Esophagus muscularis mucosa (tissue), 4 donors: ENCODE results near the gene PTPN12. TPM values are rescaled to one million over a fixed set of nuclear protein-coding genes. Genes with fewer than 3 reads are reported as not detected.

Experiments used
- DNase-seq: peaks from one replicate; pipeline ENCODE4 v3.0.0-alpha.2; 2017; ENCODE audit errors: extremely low spot score
- H3K27ac ChIP-seq, 4 donors: fragments of 200-600 bp; sonication (generic); replicated peaks in 1 of 4; 1 replicate in 3 of 4; 2 replicates in 1 of 4; pipeline ENCODE4 v1.5.1; 2016 to 2019; ENCODE audit warnings: mild to moderate bottlenecking in 1 of 4
- H3K27me3 ChIP-seq, 4 donors: fragments of 200-600 bp; sonication (generic); one replicate each; pipeline versions ENCODE4 v1.5.1 to v1.6.0; 2016 to 2019
- H3K36me3 ChIP-seq, 4 donors: fragments of 200-600 bp; sonication (generic); one replicate each; pipeline ENCODE4 v1.5.1; 2016 to 2019
- H3K4me1 ChIP-seq, 4 donors: fragments of 200-600 bp; sonication (generic); one replicate each; pipeline ENCODE4 v1.5.1; 2016 to 2019
- H3K4me3 ChIP-seq, 4 donors: fragments of 200-600 bp; sonication (generic); 1 replicate in 2 of 4; 2 replicates in 2 of 4; pipeline ENCODE4 v1.5.1; 2016 to 2019; ENCODE audit warnings: mild to moderate bottlenecking in 4 of 4, moderate library complexity in 1 of 4
- H3K9me3 ChIP-seq, 4 donors: fragments of 200-600 bp; sonication (generic); 1 replicate in 3 of 4; 2 replicates in 1 of 4; pipeline ENCODE4 v1.5.1; 2016 to 2019
- EP300 ChIP-seq: sonication (generic); formaldehyde crosslinking; IDR thresholded peaks from one replicate; pipeline ENCODE4 v1.6.1; 2017; ENCODE audit warnings: antibody characterized with exemption
- POLR2A ChIP-seq: fragments of 450-650 bp; IDR thresholded peaks from one replicate; pipeline ENCODE4 v1.6.1; 2017; ENCODE audit warnings: antibody characterized with exemption, moderate library complexity, mild to moderate bottlenecking, low read depth
- POLR2AphosphoS5 ChIP-seq, 2 donors: sonication (generic); formaldehyde crosslinking; IDR thresholded peaks; one replicate each; pipeline ENCODE4 v1.6.1; 2017; ENCODE audit warnings: antibody characterized with exemption in 2 of 2
- WGBS: methylation state at CpG from one replicate; pipeline ENCODE4 v1.1.5; 2018; 5-methylcytosine and 5-hydroxymethylcytosine counted together
- intact Hi-C: fragments of 100-400 bp; cut with DNase I; formaldehyde crosslinking; loops from one replicate; pipeline ENCODE4 v1.15.1; 2023
- total RNA-seq, 4 donors: library from RNA; depleted of rRNA; stranded (reverse); fragments of >200 nt; gene quantifications; one replicate each; pipeline versions ENCODE4 v1.1.0 to v1.2.1, GENCODE V29; 2016
- TF ChIP-seq, protein P1 (sequence below), 3 experiments: fragments of 200-600 bp in 2 of 3; fragments of 450-650 bp in 1 of 3; sonication (generic) in 2 of 3; IDR thresholded peaks; one replicate each; pipeline ENCODE4 v1.5.1; 2017 to 2019; ENCODE audit warnings: antibody characterized with exemption in 3 of 3, mild to moderate bottlenecking in 2 of 3, moderate library complexity in 1 of 3

The PTPN12 gene
- total RNA-seq, 4 donors from 2014 or later, result 89.1 to 126 (median 98.4) TPM

DNA sequence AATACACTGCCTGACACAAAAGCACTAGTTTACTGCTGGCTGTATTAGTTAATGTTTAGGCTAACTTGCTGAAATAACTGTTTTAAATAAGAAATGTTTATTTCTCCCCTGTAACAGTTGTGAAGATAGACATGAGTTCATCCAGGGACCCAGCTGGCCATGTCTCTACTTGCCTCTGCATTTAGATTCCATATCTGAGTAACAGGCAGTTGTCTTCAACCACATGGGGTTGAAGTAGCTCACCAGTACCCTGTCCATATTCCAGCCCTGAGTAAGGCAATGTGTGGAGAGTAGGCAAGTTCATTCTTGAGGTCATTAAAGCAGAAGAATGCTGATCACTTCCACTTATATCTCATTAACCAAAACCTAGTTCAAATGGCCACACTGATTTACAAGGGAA lies 128.1 kb downstream of the PTPN12 start:
- DNase-seq, result no peak
- Histone ChIP-seq H3K9me3 (no peaks in the 10 kb centered on the region), H3K27me3 (no peaks in the 10 kb centered on the region), H3K36me3 (peaks cover 0 to 18% (median 12%) of the 10 kb centered on the region in 4 donors), H3K4me1 (no peaks in the 10 kb centered on the region), H3K4me3 (no peak overlapping the region), H3K27ac (no peak overlapping the region)
- TF ChIP-seq, protein P1, sequence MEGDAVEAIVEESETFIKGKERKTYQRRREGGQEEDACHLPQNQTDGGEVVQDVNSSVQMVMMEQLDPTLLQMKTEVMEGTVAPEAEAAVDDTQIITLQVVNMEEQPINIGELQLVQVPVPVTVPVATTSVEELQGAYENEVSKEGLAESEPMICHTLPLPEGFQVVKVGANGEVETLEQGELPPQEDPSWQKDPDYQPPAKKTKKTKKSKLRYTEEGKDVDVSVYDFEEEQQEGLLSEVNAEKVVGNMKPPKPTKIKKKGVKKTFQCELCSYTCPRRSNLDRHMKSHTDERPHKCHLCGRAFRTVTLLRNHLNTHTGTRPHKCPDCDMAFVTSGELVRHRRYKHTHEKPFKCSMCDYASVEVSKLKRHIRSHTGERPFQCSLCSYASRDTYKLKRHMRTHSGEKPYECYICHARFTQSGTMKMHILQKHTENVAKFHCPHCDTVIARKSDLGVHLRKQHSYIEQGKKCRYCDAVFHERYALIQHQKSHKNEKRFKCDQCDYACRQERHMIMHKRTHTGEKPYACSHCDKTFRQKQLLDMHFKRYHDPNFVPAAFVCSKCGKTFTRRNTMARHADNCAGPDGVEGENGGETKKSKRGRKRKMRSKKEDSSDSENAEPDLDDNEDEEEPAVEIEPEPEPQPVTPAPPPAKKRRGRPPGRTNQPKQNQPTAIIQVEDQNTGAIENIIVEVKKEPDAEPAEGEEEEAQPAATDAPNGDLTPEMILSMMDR (IDR thresholded peaks at IDR 0.05), result no peak
- no peak for TF ChIP-seq EP300
- TF ChIP-seq POLR2A, result no peak
- intact Hi-C loops, result no loop called here

GRCh38 chr7:77667459-77668086 lies 130.5 kb downstream of the PTPN12 start:
- H3K4me3 ChIP-seq, result no peak overlapping the region
- TF ChIP-seq POLR2AphosphoS5 (IDR thresholded peaks at IDR 0.05) (no peak), EP300 (no peak)
- WGBS, result 97% methylated on average over 6 of the region's 6 CpGs
- no peak for DNase-seq
- intact Hi-C loops, result no loop called here
- no peaks in the 10 kb centered on the region for H3K9me3 ChIP-seq
- no peaks in the 10 kb centered on the region for H3K27me3 ChIP-seq
- peaks cover 0 to 15% (median 2%) of the 10 kb centered on the region in 4 donors for H3K36me3 ChIP-seq
- no peaks in the 10 kb centered on the region for H3K4me1 ChIP-seq
- H3K27ac ChIP-seq, result no peak overlapping the region

GRCh38 chr7:77674878-77675277 lies 137.8 kb downstream of the PTPN12 start:
- no peaks in the 10 kb centered on the region for H3K9me3 ChIP-seq
- intact Hi-C loops, result no loop called here
- WGBS, result 72% methylated on average over 5 of the region's 5 CpGs
- no peak for DNase-seq
- H3K27me3 ChIP-seq, result no peaks in the 10 kb centered on the region
- H3K27ac ChIP-seq, result no peak overlapping the region
- H3K4me1 ChIP-seq, result no peaks in the 10 kb centered on the region
- H3K4me3 ChIP-seq, result no peak overlapping the region
- TF ChIP-seq POLR2AphosphoS5 (IDR thresholded peaks at IDR 0.05) (no peak), EP300 (no peak), POLR2A (no peak)
- TF ChIP-seq, protein P1 (IDR thresholded peaks at IDR 0.05), result no peak
- H3K36me3 ChIP-seq, result no peaks in the 10 kb centered on the region

DNA sequence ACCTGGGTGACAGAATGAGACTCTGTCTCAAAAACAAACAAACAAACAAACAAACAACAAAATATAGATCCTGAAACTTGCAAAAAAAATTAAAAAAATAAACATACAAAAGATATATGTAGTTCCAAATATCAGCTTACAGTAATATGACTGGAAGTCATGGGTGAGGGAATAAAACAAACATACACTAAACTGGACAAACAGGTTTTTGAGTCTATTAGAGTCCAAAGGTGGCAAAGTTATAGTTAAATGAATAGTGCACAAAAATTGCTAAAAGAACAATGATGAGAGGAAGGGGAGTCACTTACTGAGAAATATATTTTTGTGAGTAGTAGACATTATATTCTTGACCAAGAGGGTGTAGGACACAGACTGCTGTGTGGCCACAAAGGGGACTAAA lies 142.5 kb downstream of the PTPN12 start:
- Histone ChIP-seq H3K4me1 (peaks cover 3 to 11% (median 7%) of the 10 kb centered on the region in 4 donors), H3K27me3 (no peaks in the 10 kb centered on the region), H3K9me3 (no peaks in the 10 kb centered on the region), H3K4me3 (no peak overlapping the region), H3K36me3 (peaks cover 7 to 21% (median 16%) of the 10 kb centered on the region in 4 donors), H3K27ac (no peak overlapping the region)
- TF ChIP-seq EP300 (no peak), POLR2AphosphoS5 (IDR thresholded peaks at IDR 0.05) (no peak), POLR2A (no peak)
- TF ChIP-seq, protein P1 (IDR thresholded peaks at IDR 0.05), result no peak
- intact Hi-C loops, result no loop called here
- no peak for DNase-seq

GRCh38 chr7:77680266-77680665 lies 143.2 kb downstream of the PTPN12 start:
- no peak overlapping the region for H3K4me3 ChIP-seq
- no peak overlapping the region for H3K27ac ChIP-seq
- H3K4me1 ChIP-seq, result peaks cover 3 to 18% (median 14%) of the 10 kb centered on the region in 4 donors
- DNase-seq, result no peak
- 96% methylated on average over 7 of the region's 7 CpGs for WGBS
- H3K36me3 ChIP-seq, result peaks cover 7 to 21% (median 16%) of the 10 kb centered on the region in 4 donors
- TF ChIP-seq EP300 (no peak), POLR2AphosphoS5 (IDR thresholded peaks at IDR 0.05) (no peak), POLR2A (no peak)
- TF ChIP-seq, protein P1 (IDR thresholded peaks at IDR 0.05), result no peak
- no peaks in the 10 kb centered on the region for H3K9me3 ChIP-seq
- no peaks in the 10 kb centered on the region for H3K27me3 ChIP-seq
- intact Hi-C loops, result no loop called here
